Mucosa of descending colon (tissue), 3 donors: Measurements from ENCODE around the gene CHAD. TPM values are rescaled to one million over a fixed set of nuclear protein-coding genes. Genes with fewer than 3 reads are reported as not detected.
"Not testable (repeated sequence)": the region's sequence is repeated elsewhere in the genome, so short reads cannot be mapped to it uniquely, and the experiment has no call there.

ENCODE experiments used
- ATAC-seq: fragments of 200-7000 bp; cut with Tn5 transposase; one replicate; pipeline ENCODE4 v1.9.1; 2020; ENCODE audit warnings: mild to moderate bottlenecking, moderate library complexity
- DNase-seq, 3 donors: peaks; one replicate each; pipeline ENCODE4 v3.0.0-alpha.2; 2020
- H3K36me3 ChIP-seq: fragments of 200-600 bp; one replicate; pipeline ENCODE4 v1.8.0; 2021; ENCODE audit warnings: low read depth, mild to moderate bottlenecking
- H3K4me1 ChIP-seq: fragments of 200-600 bp; one replicate; pipeline ENCODE4 v1.8.0; 2021; ENCODE audit warnings: low read depth, mild to moderate bottlenecking
- H3K4me3 ChIP-seq: fragments of 200-600 bp; one replicate; pipeline ENCODE4 v1.8.0; 2021; ENCODE audit warnings: mild to moderate bottlenecking
- H3K9me3 ChIP-seq: fragments of 200-600 bp; one replicate; pipeline ENCODE4 v1.8.0; 2021; ENCODE audit warnings: mild to moderate bottlenecking
- CTCF ChIP-seq: fragments of 200-600 bp; IDR thresholded peaks from one replicate; pipeline ENCODE4 v1.8.0; 2022; ENCODE audit warnings: antibody characterized with exemption, mild to moderate bottlenecking
- intact Hi-C, 2 donors: fragments of 100-400 bp; cut with DNase I in 1 of 2; cut with micrococcal nuclease in 1 of 2; formaldehyde crosslinking; loops; one replicate each; pipeline versions ENCODE4 v1.11.0 to v1.11.1; 2022; cut with DNase I, micrococcal nuclease
- total RNA-seq, 3 donors: library from RNA; stranded (reverse); fragmentation: NEBNext Ultra II Directional in 2 of 3; extraction: Animal tissue kit (Norgen Biotek cat#: 25700) in 2 of 3; gene quantifications; one replicate each; pipeline versions ENCODE4 v1.2.1 to v1.2.4, GENCODE V29; 2021 to 2023
- donor health status: DM: no; HTN: no; CAD: no; lungs with moderate emphysema.
- donor health status: DM: no; HTN: no; CAD: no.
- donor health status: DM: no; HTN: yes; CAD: no.

Gene CHAD
- total RNA-seq, 3 donors from 2014 or later: 4.6 to 15.3 (median 5.8) TPM

GRCh38 chr17:50424246-50424995 is 44.3 kb downstream of the CHAD start:
- H3K4me1 ChIP-seq: peaks cover 47% of the 10 kb centered on the region
- H3K9me3 ChIP-seq: no peaks in the 10 kb centered on the region
- DNase-seq (no peak), ATAC-seq (no peak)
- intact Hi-C loops: no loop called here
- H3K36me3 ChIP-seq: no peaks in the 10 kb centered on the region
- TF ChIP-seq CTCF: no peak
- no peak overlapping the region for H3K4me3 ChIP-seq

- intact Hi-C loops: no loop called here
- Histone ChIP-seq H3K9me3 (no peaks in the 10 kb centered on the region), H3K4me3 (no peak overlapping the region), H3K36me3 (no peaks in the 10 kb centered on the region), H3K4me1 (peaks cover 45% of the 10 kb centered on the region)
- ATAC-seq (no peak), DNase-seq (peak in 1 of 3 donors; percentile 27)
- TF ChIP-seq CTCF: no peak
Measured at GRCh38 chr17:50423553-50424159, 45.0 kb downstream of the CHAD start.

- Histone ChIP-seq H3K36me3 (no peaks in the 10 kb centered on the region), H3K4me1 (peaks cover 35% of the 10 kb centered on the region), H3K4me3 (no peak overlapping the region), H3K9me3 (no peaks in the 10 kb centered on the region)
- intact Hi-C loops: no loop called here
- no peak for DNase-seq
- no peak for ATAC-seq
- no peak for TF ChIP-seq CTCF
Measured at GRCh38 chr17:50422738-50423137, 45.9 kb downstream of the CHAD start.

- Histone ChIP-seq H3K36me3 (no peaks in the 10 kb centered on the region), H3K4me3 (no peak overlapping the region), H3K4me1 (peaks cover 27% of the 10 kb centered on the region), H3K9me3 (no peaks in the 10 kb centered on the region)
- no peak for DNase-seq
- intact Hi-C loops: no loop called here
- TF ChIP-seq CTCF: no peak
- peak; percentile 21 for ATAC-seq
Measured at GRCh38 chr17:50421308-50422051, 47.2 kb downstream of the CHAD start.

GRCh38 chr17:50420419-50421112 is 48.1 kb downstream of the CHAD start:
- Histone ChIP-seq H3K4me1 (peaks cover 25% of the 10 kb centered on the region), H3K36me3 (no peaks in the 10 kb centered on the region), H3K4me3 (no peak overlapping the region), H3K9me3 (no peaks in the 10 kb centered on the region)
- ATAC-seq (no peak), DNase-seq (no peak)
- intact Hi-C loops: no loop called here
- no peak for TF ChIP-seq CTCF

- H3K4me3 ChIP-seq, intact Hi-C loops, ATAC-seq, DNase-seq, H3K36me3 ChIP-seq, H3K9me3 ChIP-seq: not testable (repeated sequence)
- H3K4me1 ChIP-seq: peaks cover 17% of the 10 kb centered on the region
Measured at GRCh38 chr17:50419577-50419976, 49.1 kb downstream of the CHAD start.
